Measurements from ENCODE around the gene ZNF500. TPM values are rescaled to one million over a fixed set of nuclear protein-coding genes. Genes with fewer than 3 reads are reported as not detected.
A peak's percentile ranks its signal among the peaks of the same experiment; 100 is the strongest.

ZNF500 gene
- total RNA-seq, 1 experiment from 2014 or later: 20.1 TPM

- TF ChIP-seq REST (IDR thresholded peaks at IDR 0.05; ENCODE audit: low read depth) (no peak), SRF (IDR thresholded peaks at IDR 0.05; ENCODE audit: low read depth) (no peak)
Observed at GRCh38 chr16:4746215-4746614, 20.7 kb downstream of the ZNF500 start (continued).

GRCh38 chr16:4745274-4745569, 21.7 kb downstream of the ZNF500 start:
- ATAC-seq: peak; percentile 64
- no peak overlapping the region for H3K27ac ChIP-seq (ENCODE audit: low read depth, low read length)
- no peaks in the 10 kb centered on the region for H3K9me2 ChIP-seq (ENCODE audit: insufficient read depth)
- no peak for TF ChIP-seq SP1 (IDR thresholded peaks at IDR 0.05; ENCODE audit: low read depth)
- no peak for TF ChIP-seq CTCF (IDR thresholded peaks at IDR 0.05 in 2 of 3, conservative IDR thresholded peaks at IDR 0.05 in 1 of 3; ENCODE audit: borderline replicate concordance in 1 of 3, insufficient read depth in 1 of 3, low read depth in 2 of 3, low read length in 2 of 3)
- TF ChIP-seq ZNF274 (IDR thresholded peaks at IDR 0.05; ENCODE audit: low read depth, low read length): no peak
- no peak for TF ChIP-seq YY1 (IDR thresholded peaks at IDR 0.05; ENCODE audit: extremely low read depth, insufficient replicate concordance, low read depth, low read length)
- TF ChIP-seq POLR2A (IDR thresholded peaks at IDR 0.05; ENCODE audit: borderline replicate concordance, extremely low read depth, insufficient read depth, insufficient read length): no peak
- no peak for TF ChIP-seq ELF1 (IDR thresholded peaks at IDR 0.05; ENCODE audit: borderline replicate concordance, low read depth)
- TF ChIP-seq EGR1 (IDR thresholded peaks at IDR 0.05; ENCODE audit: low read depth): no peak
- TF ChIP-seq FOSL1 (IDR thresholded peaks at IDR 0.05; ENCODE audit: low read depth): no peak
- no TSS peak for BruUV-seq (replicated peaks)
- no peak overlapping the region for H2AFZ ChIP-seq (ENCODE audit: low read depth, low read length, poor library complexity, severe bottlenecking)
- H3K9me3 ChIP-seq (ENCODE audit: control insufficient read depth in 1 of 2, insufficient read depth in 1 of 2, low read depth in 1 of 2, low read length in 2 of 2): no peaks in the 10 kb centered on the region
- H3K4me1 ChIP-seq (ENCODE audit: control insufficient read depth in 1 of 2, insufficient read depth in 2 of 2, low read length in 2 of 2): no peaks in the 10 kb centered on the region
- POLR2A ChIA-PET: no interaction called here
- intact Hi-C loops (cut with micrococcal nuclease): no loop called here
- no peaks in the 10 kb centered on the region for H3K79me2 ChIP-seq (ENCODE audit: insufficient read depth, low read length)
- CTCF ChIA-PET: no interaction called here
- DNase-seq (ENCODE audit: low read depth, low spot score): no peak
- H4K20me1 ChIP-seq (ENCODE audit: insufficient read depth): no peaks in the 10 kb centered on the region
- RAD21 ChIA-PET (ENCODE audit: low non-redundant PET in 1 of 2, low total read pairs in 2 of 2, uncharacterized antibody in 2 of 2, unreplicated experiment in 2 of 2): no interaction called here
- H3K27me3 ChIP-seq (ENCODE audit: insufficient read depth, low read length): no peaks in the 10 kb centered on the region
- H3K36me3 ChIP-seq (ENCODE audit: control insufficient read depth in 1 of 2, insufficient read depth in 2 of 2, low read length in 2 of 2): no peaks in the 10 kb centered on the region
- no peak overlapping the region for H3K4me3 ChIP-seq (replicated peaks in 1 of 2; ENCODE audit: low read depth in 1 of 2, low read length in 2 of 2)
- H3K9ac ChIP-seq (ENCODE audit: low read length): no peak overlapping the region
- no peak overlapping the region for H3K4me2 ChIP-seq (ENCODE audit: low read length)
